ENCODE results near the gene CALN1.

CALN1 gene

DNA sequence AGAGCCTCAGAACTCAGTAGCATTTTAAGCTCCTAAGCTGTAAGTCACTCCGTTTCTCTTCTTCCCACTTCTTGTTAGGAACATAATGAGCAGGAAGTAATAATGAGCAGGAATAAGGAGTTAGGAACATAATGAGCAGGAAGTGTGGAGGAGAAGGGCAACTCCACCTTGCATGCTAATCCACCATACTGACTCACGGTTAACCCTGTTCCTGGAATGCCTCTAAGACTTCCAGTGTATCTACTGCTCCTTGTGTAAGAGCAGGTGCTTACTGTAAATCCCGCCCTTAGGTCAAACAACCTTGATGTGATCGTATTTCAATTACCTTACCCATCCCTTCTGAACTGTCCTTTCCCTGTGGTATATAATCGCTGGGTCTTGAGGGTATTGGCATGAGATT lies 528.7 kb downstream of the CALN1 start:
- no peak overlapping the region for H3K4me2 ChIP-seq (ENCODE audit: low read length)
- no peak overlapping the region for H2AFZ ChIP-seq
- no peaks in the 10 kb centered on the region for H3K27me3 ChIP-seq (ENCODE audit: control insufficient read depth, insufficient read depth, low read length)
- no peaks in the 10 kb centered on the region for H3K4me1 ChIP-seq
- H3K4me3 ChIP-seq (ENCODE audit: low read depth, low read length) = no peak overlapping the region
- H3K27ac ChIP-seq = no peak overlapping the region
- no peaks in the 10 kb centered on the region for H3K9me3 ChIP-seq (ENCODE audit: control insufficient read depth, low read length)
- H3K79me2 ChIP-seq = no peaks in the 10 kb centered on the region
- TF ChIP-seq, protein P1, sequence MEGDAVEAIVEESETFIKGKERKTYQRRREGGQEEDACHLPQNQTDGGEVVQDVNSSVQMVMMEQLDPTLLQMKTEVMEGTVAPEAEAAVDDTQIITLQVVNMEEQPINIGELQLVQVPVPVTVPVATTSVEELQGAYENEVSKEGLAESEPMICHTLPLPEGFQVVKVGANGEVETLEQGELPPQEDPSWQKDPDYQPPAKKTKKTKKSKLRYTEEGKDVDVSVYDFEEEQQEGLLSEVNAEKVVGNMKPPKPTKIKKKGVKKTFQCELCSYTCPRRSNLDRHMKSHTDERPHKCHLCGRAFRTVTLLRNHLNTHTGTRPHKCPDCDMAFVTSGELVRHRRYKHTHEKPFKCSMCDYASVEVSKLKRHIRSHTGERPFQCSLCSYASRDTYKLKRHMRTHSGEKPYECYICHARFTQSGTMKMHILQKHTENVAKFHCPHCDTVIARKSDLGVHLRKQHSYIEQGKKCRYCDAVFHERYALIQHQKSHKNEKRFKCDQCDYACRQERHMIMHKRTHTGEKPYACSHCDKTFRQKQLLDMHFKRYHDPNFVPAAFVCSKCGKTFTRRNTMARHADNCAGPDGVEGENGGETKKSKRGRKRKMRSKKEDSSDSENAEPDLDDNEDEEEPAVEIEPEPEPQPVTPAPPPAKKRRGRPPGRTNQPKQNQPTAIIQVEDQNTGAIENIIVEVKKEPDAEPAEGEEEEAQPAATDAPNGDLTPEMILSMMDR (IDR thresholded peaks at IDR 0.05) = no peak
- H3K36me3 ChIP-seq (ENCODE audit: control insufficient read depth, insufficient read depth, low read length) = no peaks in the 10 kb centered on the region
- no peak overlapping the region for H3K9ac ChIP-seq

- H3K27me3 ChIP-seq (ENCODE audit: control insufficient read depth, insufficient read depth, low read length) = no peaks in the 10 kb centered on the region
These were observed 540.7 kb downstream of the CALN1 start for GRCh38 chr7:71871446-71871845.

DNA sequence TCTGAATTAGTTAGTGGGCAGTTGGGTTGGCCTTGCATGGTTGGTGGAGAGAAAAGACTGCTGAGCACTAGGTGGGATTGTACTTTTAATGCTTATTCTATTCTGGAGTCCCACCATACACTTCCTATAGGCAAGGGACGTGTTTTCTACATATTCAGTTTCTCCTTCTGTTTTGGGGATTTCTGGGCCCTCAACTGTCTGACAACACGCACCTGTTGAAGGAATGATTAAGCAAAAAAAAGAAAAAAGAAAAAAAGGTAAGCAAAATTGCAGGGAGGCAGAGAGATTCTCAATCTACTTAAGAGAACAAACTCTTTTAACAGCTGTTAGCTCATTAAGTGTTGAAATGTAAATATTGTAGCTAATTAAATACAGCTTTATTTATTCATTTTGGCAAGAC lies 541.3 kb downstream of the CALN1 start:
- TF ChIP-seq, protein P1 (IDR thresholded peaks at IDR 0.05) = no peak
- Histone ChIP-seq H3K9ac (no peak overlapping the region), H3K36me3 (ENCODE audit: control insufficient read depth, insufficient read depth, low read length) (no peaks in the 10 kb centered on the region), H3K9me3 (ENCODE audit: control insufficient read depth, low read length) (no peaks in the 10 kb centered on the region), H3K4me1 (no peaks in the 10 kb centered on the region), H3K79me2 (no peaks in the 10 kb centered on the region), H3K27ac (no peak overlapping the region), H3K27me3 (ENCODE audit: control insufficient read depth, insufficient read depth, low read length) (no peaks in the 10 kb centered on the region), H3K4me3 (ENCODE audit: low read depth, low read length) (no peak overlapping the region), H2AFZ (no peak overlapping the region), H3K4me2 (ENCODE audit: low read length) (no peak overlapping the region)

More at GRCh38 chr7:71871446-71871845, 540.7 kb downstream of the CALN1 start:
- no peaks in the 10 kb centered on the region for H3K4me1 ChIP-seq
- no peak overlapping the region for H3K9ac ChIP-seq
- no peak overlapping the region for H3K4me3 ChIP-seq (ENCODE audit: low read depth, low read length)
- H3K27ac ChIP-seq = no peak overlapping the region
- H3K36me3 ChIP-seq (ENCODE audit: control insufficient read depth, insufficient read depth, low read length) = no peaks in the 10 kb centered on the region
- no peak overlapping the region for H2AFZ ChIP-seq
- H3K9me3 ChIP-seq (ENCODE audit: control insufficient read depth, low read length) = no peaks in the 10 kb centered on the region
- H3K79me2 ChIP-seq = no peaks in the 10 kb centered on the region
- TF ChIP-seq, protein P1 (IDR thresholded peaks at IDR 0.05) = no peak
- no peak overlapping the region for H3K4me2 ChIP-seq (ENCODE audit: low read length)

DNA sequence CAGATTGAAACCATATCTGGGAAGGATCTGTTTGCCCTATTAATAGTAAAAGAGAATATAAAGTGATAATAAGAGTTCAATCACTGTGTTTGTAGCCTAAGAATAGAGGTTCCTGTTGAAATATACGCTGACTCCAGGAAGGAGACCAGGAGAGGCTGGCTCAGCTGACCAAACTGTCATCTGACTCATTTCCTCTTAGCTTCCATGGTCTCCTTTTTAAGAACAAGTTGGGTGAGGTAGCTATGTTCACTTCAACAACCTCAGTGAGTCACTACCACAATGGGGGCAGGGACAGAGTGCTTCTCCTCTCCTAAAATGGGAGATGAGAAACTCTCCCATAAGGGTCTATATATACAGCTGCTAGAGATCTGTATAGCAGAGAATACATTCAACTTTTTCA lies 543.3 kb downstream of the CALN1 start:
- no peak overlapping the region for H3K9ac ChIP-seq

GRCh38 chr7:71867626-71868025 lies 544.5 kb downstream of the CALN1 start:
- no peak overlapping the region for H3K9ac ChIP-seq
- TF ChIP-seq, protein P1 (IDR thresholded peaks at IDR 0.05) = no peak

More for the DNA sequence above, 543.3 kb downstream of the CALN1 start:
- Histone ChIP-seq H3K27me3 (ENCODE audit: control insufficient read depth, insufficient read depth, low read length) (no peaks in the 10 kb centered on the region), H2AFZ (no peak overlapping the region), H3K4me1 (no peaks in the 10 kb centered on the region), H3K79me2 (no peaks in the 10 kb centered on the region), H3K9me3 (ENCODE audit: control insufficient read depth, low read length) (no peaks in the 10 kb centered on the region), H3K27ac (no peak overlapping the region), H3K4me3 (ENCODE audit: low read depth, low read length) (no peak overlapping the region), H3K4me2 (ENCODE audit: low read length) (no peak overlapping the region), H3K36me3 (ENCODE audit: control insufficient read depth, insufficient read depth, low read length) (no peaks in the 10 kb centered on the region)
- TF ChIP-seq, protein P1 (IDR thresholded peaks at IDR 0.05) = no peak

More at GRCh38 chr7:71867626-71868025, 544.5 kb downstream of the CALN1 start:
- no peak overlapping the region for H3K4me2 ChIP-seq (ENCODE audit: low read length)
- H3K9me3 ChIP-seq (ENCODE audit: control insufficient read depth, low read length) = no peaks in the 10 kb centered on the region
- H3K36me3 ChIP-seq (ENCODE audit: control insufficient read depth, insufficient read depth, low read length) = no peaks in the 10 kb centered on the region
- H3K27me3 ChIP-seq (ENCODE audit: control insufficient read depth, insufficient read depth, low read length) = no peaks in the 10 kb centered on the region
- no peaks in the 10 kb centered on the region for H3K79me2 ChIP-seq
- no peaks in the 10 kb centered on the region for H3K4me1 ChIP-seq
- no peak overlapping the region for H3K27ac ChIP-seq
- no peak overlapping the region for H3K4me3 ChIP-seq (ENCODE audit: low read depth, low read length)
- H2AFZ ChIP-seq = no peak overlapping the region

All from parathyroid adenoma (tissue), 2 donors.